Gastrocnemius medialis (tissue), 4 donors: Measurements from ENCODE around the gene KLRK1. TPM values are rescaled to one million over a fixed set of nuclear protein-coding genes. Genes with fewer than 3 reads are reported as not detected.
"Not testable (repeated sequence)": the region's sequence is repeated elsewhere in the genome, so short reads cannot be mapped to it uniquely, and the experiment has no call there.

ENCODE experiments used
- ATAC-seq, 2 donors: fragments of 150-250 bp; one replicate each; pipeline ENCODE4 v1.9.1; 2016
- DNase-seq, 2 donors: peaks; one replicate each; pipeline ENCODE4 v3.0.0-alpha.2; 2019
- H3K27ac ChIP-seq, 4 donors: fragments of 200-600 bp; sonication (generic); 1 replicate in 1 of 4; 2 replicates in 3 of 4; pipeline ENCODE4 v1.5.1; 2016 to 2018; ENCODE audit warnings: mild to moderate bottlenecking in 2 of 4, moderate library complexity in 1 of 4
- H3K27me3 ChIP-seq, 3 donors: fragments of 200-600 bp; sonication (generic) in 2 of 3; 1 replicate in 1 of 3; 2 replicates in 2 of 3; pipeline versions ENCODE4 v1.5.1 to v1.6.0; 2016 to 2019; ENCODE audit warnings: mild to moderate bottlenecking in 1 of 3, moderate library complexity in 1 of 3
- H3K36me3 ChIP-seq, 2 donors: fragments of 200-600 bp; sonication (generic) in 1 of 2; one replicate each; pipeline ENCODE4 v1.5.1; 2017 to 2018
- H3K4me1 ChIP-seq, 2 donors: fragments of 200-600 bp; sonication (generic) in 1 of 2; one replicate each; pipeline ENCODE4 v1.5.1; 2016 to 2017; ENCODE audit warnings: mild to moderate bottlenecking in 2 of 2
- H3K4me3 ChIP-seq, 4 donors: fragments of 200-600 bp; sonication (generic) in 3 of 4; 1 replicate in 1 of 4; 2 replicates in 3 of 4; pipeline ENCODE4 v1.5.1; 2016 to 2019; ENCODE audit warnings: mild to moderate bottlenecking in 2 of 4
- H3K9me3 ChIP-seq, 3 donors: fragments of 200-600 bp; sonication (generic) in 2 of 3; 1 replicate in 1 of 3; 2 replicates in 2 of 3; pipeline ENCODE4 v1.5.1; 2016 to 2019
- CTCF ChIP-seq, 5 experiments: fragments of 450-650 bp in 3 of 5; fragments of 200-600 bp in 2 of 5; sonication (generic) in 2 of 5; IDR thresholded peaks in 4 of 5; conservative IDR thresholded peaks in 1 of 5; 1 replicate in 4 of 5; 2 replicates in 1 of 5; pipeline ENCODE4 v1.5.1; 2016 to 2019; ENCODE audit warnings: antibody characterized with exemption in 5 of 5, mild to moderate bottlenecking in 3 of 5, moderate library complexity in 3 of 5
- POLR2A ChIP-seq, 2 donors: fragments of 450-650 bp; IDR thresholded peaks; one replicate each; pipeline ENCODE4 v1.6.1; 2017; ENCODE audit warnings: antibody characterized with exemption in 2 of 2, mild to moderate bottlenecking in 2 of 2, moderate library complexity in 2 of 2
- in situ Hi-C, 4 donors: fragments of 200-750 bp; cut with MboI; loops; one replicate each; pipeline versions ENCODE4 v1.15.0 to v1.8.0; 2017; ENCODE audit warnings: low sequenced_read_pairs in 4 of 4
- intact Hi-C: fragments of 100-400 bp; cut with DNase I; formaldehyde crosslinking; loops from one replicate; pipeline ENCODE4 v1.15.1; 2023; ENCODE audit warnings: low total_unique reads
- total RNA-seq, 4 donors: library from RNA; depleted of rRNA; stranded (reverse); fragments of >200 nt; gene quantifications; one replicate each; pipeline versions ENCODE4 v1.1.0 to v1.2.3, GENCODE V29; 2016

The KLRK1 gene
- total RNA-seq, 4 donors from 2014 or later: 0.20 TPM; not detected in 3

GRCh38 chr12:10374624-10375018 is 15.2 kb downstream of the KLRK1 start:
- Histone ChIP-seq H3K4me1 (no peaks in the 10 kb centered on the region), H3K27ac (no peak overlapping the region), H3K36me3 (no peaks in the 10 kb centered on the region), H3K27me3 (no peaks in the 10 kb centered on the region), H3K4me3 (no peak overlapping the region), H3K9me3 (no peaks in the 10 kb centered on the region)
- in situ Hi-C loops: no loop called here
- intact Hi-C loops: no loop called here
- DNase-seq (no peak), ATAC-seq (no peak)
- no peak for TF ChIP-seq CTCF (IDR thresholded peaks at IDR 0.05 in 4 of 5, conservative IDR thresholded peaks at IDR 0.05 in 1 of 5)
- no peak for TF ChIP-seq POLR2A (IDR thresholded peaks at IDR 0.05)

- Histone ChIP-seq H3K4me3 (no peak overlapping the region), H3K27me3 (no peaks in the 10 kb centered on the region), H3K27ac (no peak overlapping the region), H3K4me1 (no peaks in the 10 kb centered on the region), H3K9me3 (no peaks in the 10 kb centered on the region), H3K36me3 (no peaks in the 10 kb centered on the region)
- DNase-seq (no peak), ATAC-seq (no peak)
- no peak for TF ChIP-seq CTCF (IDR thresholded peaks at IDR 0.05 in 4 of 5, conservative IDR thresholded peaks at IDR 0.05 in 1 of 5)
- no peak for TF ChIP-seq POLR2A (IDR thresholded peaks at IDR 0.05)
- in situ Hi-C loops (no loop called here), intact Hi-C loops (no loop called here)
Measured at GRCh38 chr12:10372559-10372958, 17.3 kb downstream of the KLRK1 start.

GRCh38 chr12:10371893-10372535 is 17.8 kb downstream of the KLRK1 start:
- H3K36me3 ChIP-seq, in situ Hi-C loops, H3K27ac ChIP-seq, H3K4me1 ChIP-seq, H3K9me3 ChIP-seq, ATAC-seq, H3K4me3 ChIP-seq, H3K27me3 ChIP-seq, intact Hi-C loops, DNase-seq: not testable (repeated sequence)

GRCh38 chr12:10369557-10370415 is 20.1 kb downstream of the KLRK1 start:
- Histone ChIP-seq H3K36me3 (no peaks in the 10 kb centered on the region), H3K27ac (no peak overlapping the region), H3K4me1 (peaks cover 6 to 14% of the 10 kb centered on the region in 2 donors), H3K4me3 (no peak overlapping the region), H3K9me3 (no peaks in the 10 kb centered on the region), H3K27me3 (no peaks in the 10 kb centered on the region)
- ATAC-seq: no peak
- in situ Hi-C loops (no loop called here), intact Hi-C loops (loop anchor here (10.0 kb wide), 1 partner anchor 355 kb away; the partner anchor contains the start of gene YBX3)
- TF ChIP-seq CTCF (IDR thresholded peaks at IDR 0.05 in 4 of 5, conservative IDR thresholded peaks at IDR 0.05 in 1 of 5): no peak
- no peak for TF ChIP-seq POLR2A (IDR thresholded peaks at IDR 0.05)
- DNase-seq: no peak
